ENCODE results near the gene PLCB2.

GRCh38 chr15:40310993-40311392 lies 3.3 kb upstream of the PLCB2 start:
- TF ChIP-seq, protein P1, sequence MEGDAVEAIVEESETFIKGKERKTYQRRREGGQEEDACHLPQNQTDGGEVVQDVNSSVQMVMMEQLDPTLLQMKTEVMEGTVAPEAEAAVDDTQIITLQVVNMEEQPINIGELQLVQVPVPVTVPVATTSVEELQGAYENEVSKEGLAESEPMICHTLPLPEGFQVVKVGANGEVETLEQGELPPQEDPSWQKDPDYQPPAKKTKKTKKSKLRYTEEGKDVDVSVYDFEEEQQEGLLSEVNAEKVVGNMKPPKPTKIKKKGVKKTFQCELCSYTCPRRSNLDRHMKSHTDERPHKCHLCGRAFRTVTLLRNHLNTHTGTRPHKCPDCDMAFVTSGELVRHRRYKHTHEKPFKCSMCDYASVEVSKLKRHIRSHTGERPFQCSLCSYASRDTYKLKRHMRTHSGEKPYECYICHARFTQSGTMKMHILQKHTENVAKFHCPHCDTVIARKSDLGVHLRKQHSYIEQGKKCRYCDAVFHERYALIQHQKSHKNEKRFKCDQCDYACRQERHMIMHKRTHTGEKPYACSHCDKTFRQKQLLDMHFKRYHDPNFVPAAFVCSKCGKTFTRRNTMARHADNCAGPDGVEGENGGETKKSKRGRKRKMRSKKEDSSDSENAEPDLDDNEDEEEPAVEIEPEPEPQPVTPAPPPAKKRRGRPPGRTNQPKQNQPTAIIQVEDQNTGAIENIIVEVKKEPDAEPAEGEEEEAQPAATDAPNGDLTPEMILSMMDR (IDR thresholded peaks at IDR 0.05): no peak
- no peak for TF ChIP-seq POLR2A (IDR thresholded peaks at IDR 0.05)

Measured in thyroid gland (tissue), 4 donors.